AG04449 (cell line): ENCODE measurements around the gene LIN7C.

Experiments
- CTCF ChIA-PET: fragments of 350-600 bp; formaldehyde crosslinking; extraction: SDS; loops from one replicate; lab custom pipeline; 2021; ENCODE audit warnings: antibody characterized with exemption; lab: Yijun Ruan, JAX
- POLR2A ChIA-PET: fragments of 400-600, 350-600 bp; formaldehyde crosslinking; extraction: SDS; loops from one replicate; lab custom pipeline; 2020; ENCODE audit warnings: antibody characterized with exemption, inconsistent platforms; lab: Yijun Ruan, JAX
- DNase-seq: peaks from one replicate; pipeline ENCODE4 v3.0.0-alpha.2; 2010; ENCODE audit warnings: low read depth, low spot score
- H3K4me3 ChIP-seq: 2 replicates; pipeline ENCODE4 v1.5.1; 2011; ENCODE audit warnings: low read depth, mild to moderate bottlenecking, control low read depth, low read length
- CTCF ChIP-seq: IDR thresholded peaks from one replicate; pipeline ENCODE4 v1.5.1; 2011; ENCODE audit warnings: mild to moderate bottlenecking, moderate library complexity, low read length, control low read depth, inconsistent platforms; ENCODE audit not compliant: insufficient read depth; ENCODE audit errors: missing control alignments

Gene LIN7C

GRCh38 chr11:27545035-27545434 is 38.5 kb upstream of the LIN7C start:
- ChIA-PET CTCF (no interaction called here), POLR2A (no interaction called here)
- TF ChIP-seq CTCF: no peak

DNA sequence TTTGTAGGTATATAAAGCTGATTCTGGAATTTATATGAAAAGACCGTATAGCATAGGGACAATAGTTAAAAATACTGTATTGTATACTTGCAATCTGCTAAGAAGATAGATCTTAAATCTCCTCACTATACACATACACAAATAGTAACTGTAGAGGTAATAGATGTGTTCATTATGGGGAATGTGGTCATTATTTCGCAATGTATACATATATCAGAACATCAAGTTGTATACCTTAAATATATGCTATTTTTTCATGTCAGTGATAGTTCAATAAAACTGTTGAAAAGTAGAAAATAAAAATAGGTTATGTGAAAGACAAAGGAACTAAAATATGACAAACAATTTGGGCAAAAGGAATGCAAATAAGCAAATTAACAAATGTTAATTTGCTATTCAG is 35.2 kb upstream of the LIN7C start:
- no peak for TF ChIP-seq CTCF
- POLR2A ChIA-PET: no interaction called here

More at GRCh38 chr11:27545035-27545434, 38.5 kb upstream of the LIN7C start:
- no peak overlapping the region for H3K4me3 ChIP-seq
- no peak for DNase-seq

DNA sequence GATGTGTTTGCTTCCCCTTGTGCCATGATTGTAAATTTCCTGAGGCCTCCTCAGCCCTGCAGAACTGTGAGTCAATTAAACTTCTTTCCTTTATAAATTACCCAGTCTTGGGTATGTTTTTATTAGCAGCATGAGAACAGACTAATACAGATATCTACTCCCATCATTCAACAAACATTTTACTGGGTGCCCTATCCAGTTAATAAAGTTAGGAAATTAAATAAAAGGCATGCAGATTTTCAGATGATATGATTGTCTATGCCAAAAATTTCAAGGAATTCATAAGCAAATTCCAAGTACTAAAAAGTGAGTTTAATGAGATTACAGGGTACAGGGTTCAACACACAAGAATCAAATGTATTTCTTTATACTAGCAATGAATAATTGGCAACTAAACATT is 33.5 kb upstream of the LIN7C start:
- no peak for DNase-seq
- POLR2A ChIA-PET: no interaction called here
- no peak for TF ChIP-seq CTCF
- no peak overlapping the region for H3K4me3 ChIP-seq
- CTCF ChIA-PET: no interaction called here

More for the DNA sequence above, 35.2 kb upstream of the LIN7C start:
- DNase-seq: no peak
- CTCF ChIA-PET: no interaction called here
- no peak overlapping the region for H3K4me3 ChIP-seq

GRCh38 chr11:27535103-27535502 is 28.5 kb upstream of the LIN7C start:
- TF ChIP-seq CTCF: no peak
- ChIA-PET POLR2A (no interaction called here), CTCF (interaction anchor here (0.6 kb wide), 1 partner anchor 150 kb away, joined by 3 read pairs; no protein-coding TSS in a partner anchor)

DNA sequence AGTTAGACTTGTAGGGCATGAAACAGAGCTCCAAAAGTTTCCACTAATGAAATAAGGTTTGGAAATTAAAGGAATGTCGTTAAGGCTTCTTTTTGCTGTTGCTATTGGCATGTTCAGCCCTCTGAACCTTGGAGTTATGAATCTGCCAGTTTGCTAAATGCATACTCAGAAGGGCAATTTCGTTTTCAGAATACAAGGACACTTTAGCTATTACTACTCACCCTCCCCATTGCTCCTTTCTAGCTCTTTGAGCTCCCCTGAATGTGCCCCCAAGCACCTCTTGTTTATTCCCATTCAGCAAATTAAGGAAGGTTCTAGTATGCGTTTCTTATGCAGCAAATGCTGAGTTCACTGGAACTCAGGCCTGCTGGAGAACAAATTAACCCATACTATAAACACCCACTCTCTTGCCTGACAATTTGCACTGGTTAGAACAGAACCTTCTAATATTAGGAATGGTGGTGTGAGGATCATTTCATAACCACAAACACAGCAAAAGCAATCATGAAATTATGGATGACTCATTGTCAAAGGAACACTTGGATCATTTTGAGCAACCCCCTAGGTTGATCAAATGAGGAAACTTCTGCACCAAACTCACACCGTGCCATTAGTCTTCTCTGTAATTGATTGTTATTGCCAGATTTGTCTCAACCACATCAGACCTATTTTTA is 26.2 kb upstream of the LIN7C start:
- TF ChIP-seq CTCF: no peak
- POLR2A ChIA-PET: no interaction called here
- H3K4me3 ChIP-seq: no peak overlapping the region
- CTCF ChIA-PET: interaction anchor here (1.4 kb wide), 1 partner anchor 34 kb away, joined by 4 read pairs; no protein-coding TSS in a partner anchor
- DNase-seq: no peak

More at GRCh38 chr11:27535103-27535502, 28.5 kb upstream of the LIN7C start:
- no peak for DNase-seq
- no peak overlapping the region for H3K4me3 ChIP-seq

- no peak overlapping the region for H3K4me3 ChIP-seq
- no peak for TF ChIP-seq CTCF
- DNase-seq: no peak
- ChIA-PET POLR2A (no interaction called here), CTCF (interaction anchor here (1.3 to 1.7 kb wide), 3 partner anchors 10 to 1816 kb away, joined by 3 to 8 read pairs (median 3); no protein-coding TSS in a partner anchor)
Observed at GRCh38 chr11:27528712-27529111, 22.1 kb upstream of the LIN7C start.
